HEK293 (cell line): ENCODE measurements around the gene SPZ1.
"Not testable (repeated sequence)": the region's sequence is repeated elsewhere in the genome, so short reads cannot be mapped to it uniquely, and the experiment has no call there.

Experiments
- CTCF ChIA-PET: fragments of 350-600 bp; formaldehyde crosslinking; extraction: SDS; loops from one replicate; lab custom pipeline; 2021; ENCODE audit warnings: antibody characterized with exemption; lab: Yijun Ruan, JAX
- POLR2A ChIA-PET: fragments of 300-600 bp; formaldehyde crosslinking; extraction: SDS; loops from one replicate; lab custom pipeline; 2020; ENCODE audit warnings: antibody characterized with exemption, inconsistent platforms; lab: Yijun Ruan, JAX
- H3K27ac ChIP-seq: fragments of 200-500 bp; sonication (Bioruptor generic); 2 replicates; pipeline ENCODE4 v1.5.1; 2014; ENCODE audit warnings: low read depth, low read length, control low read depth, inconsistent platforms; ENCODE audit errors: extremely low read depth
- H3K36me3 ChIP-seq, 2 experiments: fragments of 200-500 bp in 1 of 2; sonication (Bioruptor generic) in 1 of 2; 1 replicate in 1 of 2; 2 replicates in 1 of 2; pipeline ENCODE4 v1.5.1; 2014 to 2017; ENCODE audit warnings: inconsistent platforms in 2 of 2, low read length in 2 of 2; ENCODE audit not compliant: control insufficient read depth in 2 of 2, insufficient read depth in 1 of 2
- H3K4me1 ChIP-seq: fragments of 200-500 bp; sonication (Bioruptor generic); 2 replicates; pipeline ENCODE4 v1.5.1; 2014; ENCODE audit warnings: mild to moderate bottlenecking, low read length, inconsistent platforms; ENCODE audit not compliant: control insufficient read depth, insufficient read depth
- H3K4me3 ChIP-seq: 2 replicates; pipeline ENCODE4 v1.5.1; 2011; ENCODE audit warnings: low read depth, mild to moderate bottlenecking, control low read depth, low read length, moderate library complexity
- H3K9me3 ChIP-seq: fragments of 200-500 bp; sonication (Bioruptor generic); 2 replicates; pipeline ENCODE4 v1.5.1; 2014; ENCODE audit warnings: low read depth, low read length, inconsistent platforms; ENCODE audit not compliant: control insufficient read depth, insufficient read depth
- FEZF1 ChIP-seq: fragments of 450-650 bp; formaldehyde crosslinking; IDR thresholded peaks from 2 replicates; pipeline ENCODE4 v1.5.1; 2016; ENCODE audit warnings: missing biosample characterization, missing genetic modification characterization
- INSM2 ChIP-seq: fragments of 450-650 bp; formaldehyde crosslinking; IDR thresholded peaks from 2 replicates; pipeline ENCODE4 v1.5.1; 2016; ENCODE audit warnings: missing biosample characterization, missing genetic modification characterization
- KLF1 ChIP-seq: fragments of 450-650 bp; formaldehyde crosslinking; IDR thresholded peaks from 2 replicates; pipeline ENCODE4 v1.5.1; 2016; ENCODE audit warnings: missing biosample characterization, missing genetic modification characterization
- OSR2 ChIP-seq: fragments of 450-650 bp; formaldehyde crosslinking; IDR thresholded peaks from 2 replicates; pipeline ENCODE4 v1.5.1; 2016; ENCODE audit warnings: missing biosample characterization, missing genetic modification characterization
- PATZ1 ChIP-seq: fragments of 450-650 bp; formaldehyde crosslinking; IDR thresholded peaks from 2 replicates; pipeline ENCODE4 v1.5.1; 2016; ENCODE audit warnings: missing biosample characterization, missing genetic modification characterization
- PRDM1 ChIP-seq: fragments of 450-650 bp; formaldehyde crosslinking; IDR thresholded peaks from 2 replicates; pipeline ENCODE4; 2016; ENCODE audit warnings: missing biosample characterization, missing genetic modification characterization
- PRDM4 ChIP-seq: fragments of 450-650 bp; formaldehyde crosslinking; IDR thresholded peaks from 2 replicates; pipeline ENCODE4 v1.5.1; 2017; ENCODE audit warnings: missing biosample characterization, missing genetic modification characterization
- PRDM6 ChIP-seq: fragments of 450-650 bp; formaldehyde crosslinking; IDR thresholded peaks from 2 replicates; pipeline ENCODE4 v1.5.1; 2017; ENCODE audit warnings: missing biosample characterization, missing genetic modification characterization
- SP7 ChIP-seq: fragments of 450-650 bp; formaldehyde crosslinking; IDR thresholded peaks from 2 replicates; pipeline ENCODE4 v1.5.1; 2016; ENCODE audit warnings: missing biosample characterization, missing genetic modification characterization
- ZBTB10 ChIP-seq: fragments of 450-650 bp; formaldehyde crosslinking; IDR thresholded peaks from 2 replicates; pipeline ENCODE4 v1.5.1; 2016; ENCODE audit warnings: missing biosample characterization, missing genetic modification characterization
- ZBTB8A ChIP-seq: fragments of 450-650 bp; formaldehyde crosslinking; IDR thresholded peaks from 2 replicates; pipeline ENCODE4 v1.5.1; 2016; ENCODE audit warnings: missing biosample characterization, missing genetic modification characterization
- ZFP37 ChIP-seq: fragments of 450-650 bp; formaldehyde crosslinking; IDR thresholded peaks from 2 replicates; pipeline ENCODE4 v1.5.1; 2016; ENCODE audit warnings: missing biosample characterization, missing genetic modification characterization
- ZNF24 ChIP-seq: fragments of 450-650 bp; formaldehyde crosslinking; IDR thresholded peaks from 2 replicates; pipeline ENCODE4 v1.5.1; 2016; ENCODE audit warnings: missing biosample characterization, missing genetic modification characterization
- ZNF335 ChIP-seq: fragments of 450-650 bp; formaldehyde crosslinking; conservative IDR thresholded peaks from 2 replicates; pipeline ENCODE4 v1.5.1; 2016; ENCODE audit warnings: missing biosample characterization, missing genetic modification characterization
- ZNF366 ChIP-seq: fragments of 450-650 bp; formaldehyde crosslinking; conservative IDR thresholded peaks from 2 replicates; pipeline ENCODE4 v1.5.1; 2016; ENCODE audit warnings: missing biosample characterization, missing genetic modification characterization
- ZNF391 ChIP-seq: fragments of 450-650 bp; formaldehyde crosslinking; IDR thresholded peaks from 2 replicates; pipeline ENCODE4 v1.5.1; 2016; ENCODE audit warnings: low read depth, missing biosample characterization, missing genetic modification characterization, borderline replicate concordance
- ZNF394 ChIP-seq: fragments of 450-650 bp; formaldehyde crosslinking; IDR thresholded peaks from 2 replicates; pipeline ENCODE4 v1.5.1; 2016; ENCODE audit warnings: missing biosample characterization, missing genetic modification characterization, mild to moderate bottlenecking, moderate library complexity, borderline replicate concordance
- ZNF501 ChIP-seq: fragments of 450-650 bp; formaldehyde crosslinking; IDR thresholded peaks from 2 replicates; pipeline ENCODE4 v1.5.1; 2016; ENCODE audit warnings: missing biosample characterization, missing genetic modification characterization
- ZNF558 ChIP-seq: fragments of 450-650 bp; formaldehyde crosslinking; IDR thresholded peaks from 2 replicates; pipeline ENCODE4 v1.5.1; 2016; ENCODE audit warnings: missing biosample characterization, missing genetic modification characterization
- ZNF660 ChIP-seq: fragments of 450-650 bp; IDR thresholded peaks from 2 replicates; pipeline ENCODE4 v1.5.1; 2018; ENCODE audit warnings: missing biosample characterization, mild to moderate bottlenecking, missing genetic modification characterization
- ZXDB ChIP-seq: fragments of 450-650 bp; formaldehyde crosslinking; IDR thresholded peaks from 2 replicates; pipeline ENCODE4 v1.5.1; 2016; ENCODE audit warnings: missing biosample characterization, missing genetic modification characterization
- TF ChIP-seq, protein P1 (sequence below): fragments of 450-650 bp; formaldehyde crosslinking; IDR thresholded peaks from 2 replicates; pipeline ENCODE4 v1.5.1; 2016; ENCODE audit warnings: missing biosample characterization, missing genetic modification characterization

SPZ1 gene

DNA sequence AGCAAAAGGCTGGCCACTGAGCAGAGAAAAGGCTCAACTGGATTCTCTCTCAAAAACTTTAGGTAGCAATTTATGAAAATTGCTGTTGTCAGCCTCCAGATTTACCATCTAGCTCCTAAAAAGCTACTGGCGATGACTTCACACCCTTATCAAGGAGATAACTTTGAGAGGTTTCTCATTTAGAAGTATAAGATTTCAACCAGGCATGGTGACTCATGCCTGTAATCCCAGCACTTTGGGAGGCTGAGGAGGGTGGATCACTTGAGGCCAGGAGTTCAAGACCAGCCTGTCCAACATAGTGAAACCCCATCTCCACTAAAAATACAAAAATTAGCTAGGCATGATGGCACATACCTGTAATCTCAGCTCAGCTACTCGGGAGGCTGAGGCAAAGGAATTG is 49.3 kb upstream of the SPZ1 start:
- not testable (repeated sequence) for H3K4me1 ChIP-seq, H3K9me3 ChIP-seq, H3K4me3 ChIP-seq, H3K36me3 ChIP-seq, H3K27ac ChIP-seq
- ChIA-PET CTCF (interaction anchor here (0.7 to 2.0 kb wide), 2 partner anchors 13 to 179 kb away, joined by 4 to 8 read pairs; no protein-coding TSS in a partner anchor), POLR2A (interaction anchor here (1.1 to 1.9 kb wide), 2 partner anchors 9 to 14 kb away, joined by 5 to 9 read pairs; partner anchors contain the start of gene SERINC5)
- TF ChIP-seq ZFP37 (tag by site-specific recombination) (0 out of 2 replicates have a peak, but pooled peaks have one; percentile 32), ZXDB (tag by site-specific recombination) (peak; percentile 78), ZNF558 (peak; percentile 42; the same call in 1 of the 2 replicates), PRDM4 (tag by site-specific recombination) (0 out of 2 replicates have a peak, but pooled peaks have one; percentile 16), ZBTB8A (tag by site-specific recombination) (peak; percentile 22; the same call in 1 of the 2 replicates), ZNF366 (peak; percentile 82), PRDM6 (tag by site-specific recombination) (peak; percentile 87), ZNF335 (0 out of 2 replicates have a peak, but pooled peaks have one; percentile 29), PRDM1 (tag by site-specific recombination) (peak; percentile 76), ZNF24 (tag by site-specific recombination) (peak; percentile 89), INSM2 (tag by site-specific recombination) (0 out of 2 replicates have a peak, but pooled peaks have one; percentile 26), ZNF501 (tag by site-specific recombination) (0 out of 2 replicates have a peak, but pooled peaks have one; percentile 50), SP7 (tag by site-specific recombination) (peak; percentile 92), ZNF660 (tag by site-specific recombination) (peak; percentile 80), FEZF1 (tag by site-specific recombination) (peak; percentile 73), OSR2 (tag by site-specific recombination) (peak; percentile 97), ZBTB10 (peak; percentile 52; the same call in 1 of the 2 replicates), ZNF394 (tag by site-specific recombination) (peak; percentile 49; the same call in 1 of the 2 replicates), KLF1 (tag by site-specific recombination) (peak; percentile 25; the same call in 1 of the 2 replicates), PATZ1 (peak; percentile 48; the same call in 1 of the 2 replicates), ZNF391 (peak; percentile 75; the same call in 1 of the 2 replicates)
- TF ChIP-seq, protein P1, sequence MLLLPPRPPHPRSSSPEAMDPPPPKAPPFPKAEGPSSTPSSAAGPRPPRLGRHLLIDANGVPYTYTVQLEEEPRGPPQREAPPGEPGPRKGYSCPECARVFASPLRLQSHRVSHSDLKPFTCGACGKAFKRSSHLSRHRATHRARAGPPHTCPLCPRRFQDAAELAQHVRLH (tag by site-specific recombination), result peak; percentile 87
